ENCODE data around the gene WDR72.
"Not testable (repeated sequence)": the region's sequence is repeated elsewhere in the genome, so short reads cannot be mapped to it uniquely, and the experiment has no call there.

Gene WDR72

GRCh38 chr15:53759411-53759931 lies at the start of gene WDR72:
Gene WDR72, minus strand, starts transcription at chr15:53759663. Its CDS starts 26,514 bp downstream, at chr15:53733149.
- Histone ChIP-seq H3K27ac (ENCODE audit: low read depth, low read length) (no peak within 1 kb of the TSS), H3K4me3 (ENCODE audit: low read depth, low read length) (peak within 1 kb of the TSS; percentile 65), H3K36me3 (ENCODE audit: control insufficient read depth, insufficient read depth, low read length) (no peaks in the 10 kb centered on the region), H3K9me3 (ENCODE audit: control insufficient read depth, insufficient read depth, low read length) (no peaks in the 10 kb centered on the region), H3K4me1 (ENCODE audit: control insufficient read depth, insufficient read depth, low read length) (no peaks in the 10 kb centered on the region), H3K27me3 (ENCODE audit: control insufficient read depth, insufficient read depth, low read length) (peaks cover 45% of the 10 kb centered on the region), H3K9ac (ENCODE audit: low read depth, low read length) (no peak within 1 kb of the TSS)

DNA sequence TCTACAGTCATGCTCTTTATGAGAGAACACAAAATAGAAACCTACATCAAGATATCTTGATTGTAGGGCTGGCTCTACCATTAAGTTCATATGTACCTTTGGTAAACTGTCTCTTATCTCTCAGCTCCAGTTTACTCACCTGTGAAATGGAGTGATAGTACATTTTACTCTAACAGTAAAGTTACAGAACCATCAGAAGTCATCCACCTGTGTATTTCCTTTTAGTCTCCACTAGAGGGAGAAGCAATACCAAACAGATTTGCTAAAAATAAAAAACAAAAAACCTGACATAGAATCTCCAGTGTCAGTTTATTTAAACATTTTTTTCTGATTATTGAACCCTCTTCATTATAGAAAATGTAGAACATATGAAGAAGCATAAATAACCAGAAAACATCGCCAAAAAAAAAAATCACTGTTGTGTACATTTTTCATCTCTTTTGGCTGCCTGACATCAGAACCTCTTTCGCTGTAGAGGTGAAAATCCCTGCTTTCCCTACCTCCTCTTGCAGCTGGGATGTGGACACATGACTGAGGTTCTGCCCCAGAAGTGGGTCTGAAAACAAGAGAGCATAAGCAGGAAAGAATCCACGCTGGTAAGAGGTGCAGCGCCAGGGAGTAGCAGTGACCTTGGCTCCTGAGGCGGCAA lies 48.7 kb upstream of the WDR72 start:
- Histone ChIP-seq H3K27ac (ENCODE audit: low read depth, low read length) (no peak overlapping the region), H3K4me3 (ENCODE audit: low read depth, low read length) (no peak overlapping the region), H3K9ac (ENCODE audit: low read depth, low read length) (no peak overlapping the region), H3K4me1 (ENCODE audit: control insufficient read depth, insufficient read depth, low read length) (no peaks in the 10 kb centered on the region), H3K27me3 (ENCODE audit: control insufficient read depth, insufficient read depth, low read length) (no peaks in the 10 kb centered on the region), H3K9me3 (ENCODE audit: control insufficient read depth, insufficient read depth, low read length) (no peaks in the 10 kb centered on the region), H3K36me3 (ENCODE audit: control insufficient read depth, insufficient read depth, low read length) (no peaks in the 10 kb centered on the region)

DNA sequence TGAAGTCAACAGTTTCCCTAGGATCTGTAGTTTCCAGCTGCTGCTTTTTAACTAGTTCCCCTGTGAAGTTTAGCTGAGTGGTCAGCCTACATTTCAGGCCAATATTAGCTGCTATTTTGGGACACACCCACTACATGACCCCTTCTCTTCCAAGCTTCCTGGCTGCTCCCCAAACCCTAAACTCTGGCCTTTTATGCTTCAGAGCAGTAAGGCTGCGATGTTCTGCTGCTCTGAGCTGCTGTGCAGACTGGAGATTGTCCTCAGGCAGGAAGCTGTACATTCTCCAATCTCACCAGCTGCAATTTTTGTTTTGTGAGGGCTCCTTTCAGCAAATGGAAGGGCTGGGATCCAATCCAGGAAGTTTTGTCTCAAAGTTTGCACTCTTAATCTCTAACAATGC lies 48.0 kb upstream of the WDR72 start:
- H3K9ac ChIP-seq (ENCODE audit: low read depth, low read length): no peak overlapping the region
- H3K4me3 ChIP-seq (ENCODE audit: low read depth, low read length): no peak overlapping the region
- no peaks in the 10 kb centered on the region for H3K27me3 ChIP-seq (ENCODE audit: control insufficient read depth, insufficient read depth, low read length)
- H3K9me3 ChIP-seq (ENCODE audit: control insufficient read depth, insufficient read depth, low read length): no peaks in the 10 kb centered on the region
- no peak overlapping the region for H3K27ac ChIP-seq (ENCODE audit: low read depth, low read length)
- no peaks in the 10 kb centered on the region for H3K36me3 ChIP-seq (ENCODE audit: control insufficient read depth, insufficient read depth, low read length)
- H3K4me1 ChIP-seq (ENCODE audit: control insufficient read depth, insufficient read depth, low read length): no peaks in the 10 kb centered on the region

DNA sequence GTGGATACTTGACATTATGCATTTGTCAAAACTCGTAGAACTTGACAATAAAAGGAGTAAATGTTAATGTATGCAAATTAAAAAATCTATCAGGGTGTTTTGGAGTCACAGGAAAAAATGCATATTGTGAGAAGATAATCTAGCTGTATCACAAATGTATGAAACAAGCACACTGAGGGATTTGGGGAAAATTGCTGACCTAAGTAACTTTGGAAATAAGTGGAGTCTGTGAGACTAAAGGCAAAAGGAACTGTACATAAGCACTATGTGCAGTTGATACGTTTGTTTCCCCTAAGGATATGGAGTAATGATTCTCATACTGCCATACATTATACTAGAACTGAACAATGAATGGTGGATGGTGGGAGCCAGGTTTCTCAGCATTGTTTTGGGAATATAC lies 43.2 kb upstream of the WDR72 start:
- Histone ChIP-seq H3K4me3 (ENCODE audit: low read depth, low read length) (no peak overlapping the region), H3K36me3 (ENCODE audit: control insufficient read depth, insufficient read depth, low read length) (no peaks in the 10 kb centered on the region), H3K9ac (ENCODE audit: low read depth, low read length) (no peak overlapping the region), H3K27ac (ENCODE audit: low read depth, low read length) (no peak overlapping the region), H3K4me1 (ENCODE audit: control insufficient read depth, insufficient read depth, low read length) (no peaks in the 10 kb centered on the region), H3K27me3 (ENCODE audit: control insufficient read depth, insufficient read depth, low read length) (no peaks in the 10 kb centered on the region), H3K9me3 (ENCODE audit: control insufficient read depth, insufficient read depth, low read length) (no peaks in the 10 kb centered on the region)

DNA sequence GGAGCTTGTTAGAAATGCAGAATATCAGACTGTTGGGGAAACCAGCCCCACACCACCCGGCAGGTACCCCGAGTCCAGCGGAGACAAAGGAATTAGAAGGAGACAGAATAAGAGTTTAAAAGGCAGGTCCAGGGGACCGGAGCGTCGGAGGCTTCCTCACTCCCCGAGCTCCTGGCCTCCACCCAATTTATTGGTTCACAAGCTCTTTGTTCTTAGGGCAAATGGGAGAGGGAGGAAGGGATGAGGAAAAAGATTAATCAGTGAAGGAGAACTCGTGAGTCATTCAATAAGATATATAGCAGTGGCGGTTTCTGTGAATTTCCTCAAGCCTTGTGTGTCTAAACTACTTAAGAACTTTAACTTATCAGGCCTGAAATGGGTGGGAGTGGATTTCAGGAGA lies 32.1 kb upstream of the WDR72 start:
- Histone ChIP-seq H3K27me3 (ENCODE audit: control insufficient read depth, insufficient read depth, low read length) (no peaks in the 10 kb centered on the region), H3K9me3 (ENCODE audit: control insufficient read depth, insufficient read depth, low read length) (no peaks in the 10 kb centered on the region), H3K36me3 (ENCODE audit: control insufficient read depth, insufficient read depth, low read length) (no peaks in the 10 kb centered on the region), H3K9ac (ENCODE audit: low read depth, low read length) (no peak overlapping the region), H3K4me1 (ENCODE audit: control insufficient read depth, insufficient read depth, low read length) (no peaks in the 10 kb centered on the region), H3K4me3 (ENCODE audit: low read depth, low read length) (no peak overlapping the region), H3K27ac (ENCODE audit: low read depth, low read length) (no peak overlapping the region)

DNA sequence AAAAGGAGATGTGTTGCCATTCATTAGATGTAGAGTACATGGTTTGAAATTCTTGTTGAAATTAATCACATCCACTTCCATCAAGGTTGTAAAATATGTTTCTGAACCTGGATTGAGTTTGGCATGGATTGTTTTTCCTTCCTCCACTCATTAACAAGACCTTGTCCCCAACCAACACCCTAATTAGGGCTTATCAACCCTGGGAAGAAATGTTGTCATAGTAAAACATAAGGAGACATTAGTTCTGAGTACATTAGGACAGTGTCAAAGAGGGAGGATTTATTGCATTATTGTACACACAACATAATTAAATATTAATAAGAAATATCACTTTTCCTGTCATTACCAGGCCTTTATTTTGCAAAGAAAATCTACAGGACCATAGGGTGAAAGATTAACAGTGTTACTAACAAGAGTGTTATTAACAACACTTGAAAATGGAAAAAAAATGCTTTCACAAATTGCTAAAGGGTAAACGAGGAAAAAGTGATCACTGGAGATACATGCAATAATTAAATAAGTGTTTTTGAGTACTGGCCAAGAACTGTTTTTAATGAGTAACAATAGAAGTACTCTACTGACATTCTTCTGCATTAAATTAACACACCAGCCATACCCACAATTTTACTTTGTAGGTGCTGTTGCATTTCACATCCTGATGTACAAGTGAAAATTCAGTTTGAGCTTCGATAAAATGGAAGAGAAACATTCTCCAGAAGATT lies 30.4 kb upstream of the WDR72 start:
- Histone ChIP-seq H3K9ac (ENCODE audit: low read depth, low read length) (no peak overlapping the region), H3K36me3 (ENCODE audit: control insufficient read depth, insufficient read depth, low read length) (no peaks in the 10 kb centered on the region), H3K4me1 (ENCODE audit: control insufficient read depth, insufficient read depth, low read length) (no peaks in the 10 kb centered on the region), H3K9me3 (ENCODE audit: control insufficient read depth, insufficient read depth, low read length) (no peaks in the 10 kb centered on the region), H3K4me3 (ENCODE audit: low read depth, low read length) (no peak overlapping the region), H3K27me3 (ENCODE audit: control insufficient read depth, insufficient read depth, low read length) (no peaks in the 10 kb centered on the region), H3K27ac (ENCODE audit: low read depth, low read length) (no peak overlapping the region)

DNA sequence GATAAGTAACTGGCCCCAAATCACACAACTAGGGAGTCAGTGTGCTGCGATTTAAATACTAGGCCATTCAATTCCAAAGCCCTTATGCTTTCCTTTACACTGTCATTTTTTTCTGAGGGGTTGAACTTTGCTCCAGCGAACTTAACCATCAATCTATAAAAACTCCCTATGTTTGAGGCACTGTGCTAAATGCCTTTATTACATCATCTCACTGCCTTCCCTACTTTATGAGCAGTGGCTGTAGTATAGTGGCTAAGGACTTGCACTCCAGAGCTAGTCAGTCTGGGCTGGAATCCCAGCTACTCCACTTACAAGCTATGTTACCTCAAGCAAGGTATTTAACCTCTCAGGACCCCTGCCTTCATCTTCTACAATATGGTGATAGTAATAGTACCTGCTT lies 26.9 kb upstream of the WDR72 start:
- no peaks in the 10 kb centered on the region for H3K27me3 ChIP-seq (ENCODE audit: control insufficient read depth, insufficient read depth, low read length)
- no peak overlapping the region for H3K4me3 ChIP-seq (ENCODE audit: low read depth, low read length)
- H3K9ac ChIP-seq (ENCODE audit: low read depth, low read length): no peak overlapping the region
- no peaks in the 10 kb centered on the region for H3K4me1 ChIP-seq (ENCODE audit: control insufficient read depth, insufficient read depth, low read length)
- H3K36me3 ChIP-seq (ENCODE audit: control insufficient read depth, insufficient read depth, low read length): no peaks in the 10 kb centered on the region
- H3K27ac ChIP-seq (ENCODE audit: low read depth, low read length): no peak overlapping the region
- peaks cover 5% of the 10 kb centered on the region; the same call in 1 of the 2 replicates for H3K9me3 ChIP-seq (ENCODE audit: control insufficient read depth, insufficient read depth, low read length)

- not testable (repeated sequence) for H3K9ac ChIP-seq (ENCODE audit: low read depth, low read length); H3K4me3 ChIP-seq (ENCODE audit: low read depth, low read length); H3K4me1 ChIP-seq (ENCODE audit: control insufficient read depth, insufficient read depth, low read length); H3K36me3 ChIP-seq (ENCODE audit: control insufficient read depth, insufficient read depth, low read length); H3K9me3 ChIP-seq (ENCODE audit: control insufficient read depth, insufficient read depth, low read length); H3K27me3 ChIP-seq (ENCODE audit: control insufficient read depth, insufficient read depth, low read length); H3K27ac ChIP-seq (ENCODE audit: low read depth, low read length)
These were observed 25.8 kb upstream of the WDR72 start for GRCh38 chr15:53785241-53785640.

DNA sequence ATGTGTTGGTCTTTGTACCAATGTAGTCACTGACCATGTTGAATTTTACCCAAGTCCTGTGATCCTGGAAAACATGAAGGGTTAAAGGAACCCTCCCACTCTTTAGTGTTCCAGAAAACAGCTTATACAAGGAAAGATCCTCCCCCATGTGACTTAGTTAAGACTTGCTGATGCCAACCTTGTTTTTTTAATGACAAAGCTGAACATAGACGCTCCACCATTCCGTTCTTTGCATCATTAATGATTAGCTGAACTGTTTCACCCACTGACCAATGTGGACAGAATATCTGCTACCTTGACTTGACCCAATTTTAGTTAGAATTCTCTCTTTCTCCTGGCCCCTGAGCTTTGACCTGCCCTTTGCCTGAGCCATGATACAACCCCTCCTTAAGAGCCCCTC lies 3.5 kb upstream of the WDR72 start:
- H3K4me1 ChIP-seq (ENCODE audit: control insufficient read depth, insufficient read depth, low read length): no peaks in the 10 kb centered on the region
- peaks cover 37% of the 10 kb centered on the region for H3K27me3 ChIP-seq (ENCODE audit: control insufficient read depth, insufficient read depth, low read length)
- no peak overlapping the region for H3K9ac ChIP-seq (ENCODE audit: low read depth, low read length)
- H3K27ac ChIP-seq (ENCODE audit: low read depth, low read length): no peak overlapping the region
- H3K4me3 ChIP-seq (ENCODE audit: low read depth, low read length): no peak overlapping the region
- H3K36me3 ChIP-seq (ENCODE audit: control insufficient read depth, insufficient read depth, low read length): no peaks in the 10 kb centered on the region
- no peaks in the 10 kb centered on the region for H3K9me3 ChIP-seq (ENCODE audit: control insufficient read depth, insufficient read depth, low read length)

GRCh38 chr15:53758412-53758811 lies 1.1 kb downstream of the WDR72 start:
- Histone ChIP-seq H3K4me3 (ENCODE audit: low read depth, low read length) (no peak overlapping the region), H3K9me3 (ENCODE audit: control insufficient read depth, insufficient read depth, low read length) (no peaks in the 10 kb centered on the region), H3K27me3 (ENCODE audit: control insufficient read depth, insufficient read depth, low read length) (peaks cover 45% of the 10 kb centered on the region), H3K36me3 (ENCODE audit: control insufficient read depth, insufficient read depth, low read length) (no peaks in the 10 kb centered on the region), H3K9ac (ENCODE audit: low read depth, low read length) (no peak overlapping the region), H3K27ac (ENCODE audit: low read depth, low read length) (no peak overlapping the region), H3K4me1 (ENCODE audit: control insufficient read depth, insufficient read depth, low read length) (no peaks in the 10 kb centered on the region)

GRCh38 chr15:53757906-53758305 lies 1.6 kb downstream of the WDR72 start:
- H3K36me3 ChIP-seq (ENCODE audit: control insufficient read depth, insufficient read depth, low read length): no peaks in the 10 kb centered on the region
- no peaks in the 10 kb centered on the region for H3K9me3 ChIP-seq (ENCODE audit: control insufficient read depth, insufficient read depth, low read length)
- H3K27me3 ChIP-seq (ENCODE audit: control insufficient read depth, insufficient read depth, low read length): peaks cover 45% of the 10 kb centered on the region
- H3K4me3 ChIP-seq (ENCODE audit: low read depth, low read length): no peak overlapping the region
- H3K27ac ChIP-seq (ENCODE audit: low read depth, low read length): no peak overlapping the region
- no peaks in the 10 kb centered on the region for H3K4me1 ChIP-seq (ENCODE audit: control insufficient read depth, insufficient read depth, low read length)
- no peak overlapping the region for H3K9ac ChIP-seq (ENCODE audit: low read depth, low read length)
